SHP77 (cell line): ENCODE data around the gene EXOC1.

Source experiments
- DNase-seq, 2 experiments: peaks; one replicate each; lab custom pipeline; 2025; lab: John Stamatoyannopoulos, UW

EXOC1 gene

DNA sequence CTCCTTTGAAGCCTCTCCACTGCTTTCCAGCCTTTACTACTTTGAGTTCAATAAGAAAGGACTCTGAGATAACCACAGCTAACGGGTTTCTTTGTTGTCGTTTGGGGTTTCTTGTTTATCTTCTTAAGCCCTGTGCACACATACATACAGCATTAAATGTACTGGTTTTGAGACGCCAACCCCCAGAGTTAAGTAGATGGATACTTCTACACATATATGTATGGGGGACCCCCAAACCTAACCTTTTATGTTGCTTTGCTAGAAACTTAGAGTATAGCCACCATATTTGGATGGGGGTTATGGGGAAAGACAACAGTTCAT lies 96.0 kb downstream of the EXOC1 start:
- no peak for DNase-seq

DNA sequence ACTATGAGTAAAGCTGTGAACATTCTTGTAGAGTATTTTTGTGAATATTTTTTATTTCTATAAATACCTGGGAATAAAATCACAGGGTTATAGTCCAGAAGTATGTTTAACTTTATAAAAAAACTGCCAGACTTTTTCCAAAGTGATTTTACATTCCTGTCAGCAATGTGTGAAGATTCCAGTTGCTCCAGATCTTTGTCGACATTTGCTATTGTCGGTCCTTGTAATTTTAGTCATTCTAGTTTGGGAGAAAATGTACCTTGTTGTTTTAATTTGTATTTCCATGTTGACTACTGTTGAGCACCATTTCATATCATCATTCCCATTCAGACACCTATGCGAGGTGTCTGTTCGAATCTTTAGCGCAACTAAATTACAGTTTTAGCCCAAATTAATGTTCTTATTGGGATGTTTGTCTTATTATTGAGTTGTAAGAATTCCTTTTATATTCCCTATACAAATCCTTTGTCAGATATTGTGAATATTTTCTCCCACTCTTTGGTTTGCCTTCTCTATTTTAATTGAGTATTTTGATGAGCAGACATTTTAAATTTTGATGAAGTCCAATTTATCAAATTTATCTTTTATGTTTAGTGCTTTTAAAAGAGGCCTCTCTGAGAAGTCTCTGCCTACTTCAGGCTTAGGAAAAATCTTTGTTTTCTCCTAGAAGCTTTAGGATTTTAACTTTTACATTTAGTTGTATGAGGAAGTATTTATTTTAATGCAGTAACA lies 97.9 kb downstream of the EXOC1 start:
- DNase-seq: no peak
